T-helper 9 cell (primary cell): ENCODE measurements around the gene ST6GALNAC5.
"Not testable (repeated sequence)": the region's sequence is repeated elsewhere in the genome, so short reads cannot be mapped to it uniquely, and the experiment has no call there.

Experiments
- DNase-seq: peaks from one replicate; pipeline ENCODE4 v3.0.0-alpha.2; 2020
- total RNA-seq, 2 donors: gene quantifications; one replicate each; lab custom pipeline; 2026; lab: John Stamatoyannopoulos, UW

The ST6GALNAC5 gene
- 0 reads per million in 2 donors for total RNA-seq

DNA sequence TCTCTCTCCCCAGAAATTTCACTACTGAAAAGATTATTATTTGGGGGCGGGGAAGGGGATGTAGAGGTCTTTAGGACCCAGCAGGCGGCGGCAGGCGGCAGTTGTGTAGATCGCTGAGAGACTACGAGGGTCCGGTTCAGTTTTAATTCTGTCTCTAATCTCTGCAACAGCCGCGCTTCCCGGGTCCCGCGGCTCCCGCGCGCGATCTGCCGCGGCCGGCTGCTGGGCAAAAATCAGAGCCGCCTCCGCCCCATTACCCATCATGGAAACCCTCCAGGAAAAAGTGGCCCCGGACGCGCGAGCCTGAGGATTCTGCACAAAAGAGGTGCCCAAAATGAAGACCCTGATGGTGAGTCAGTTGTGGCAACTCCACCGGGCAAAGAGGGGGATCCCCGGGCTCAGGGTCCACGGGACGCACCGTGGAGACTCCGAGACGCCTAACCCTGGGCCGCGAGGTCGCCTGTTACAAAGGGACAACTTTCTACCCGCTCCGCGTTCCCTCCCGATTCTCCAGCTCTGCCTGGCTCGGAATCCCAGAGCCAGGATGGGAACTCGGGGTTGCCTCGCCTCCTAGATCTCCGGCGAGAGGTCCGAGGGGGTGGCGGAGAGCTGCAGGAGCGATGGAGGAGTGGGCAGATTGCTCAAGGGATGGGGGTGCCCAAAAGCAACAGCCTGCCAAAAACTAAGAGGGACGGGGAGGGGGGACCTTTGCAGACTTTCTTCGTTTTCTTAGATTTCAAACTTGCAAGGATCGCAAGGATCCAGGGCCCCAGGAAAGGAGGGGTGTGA is at the start of gene ST6GALNAC5:
Gene ST6GALNAC5 (plus strand): TSS at position 139 of the 789 bp plus-strand sequence.
- no peak for DNase-seq

DNA sequence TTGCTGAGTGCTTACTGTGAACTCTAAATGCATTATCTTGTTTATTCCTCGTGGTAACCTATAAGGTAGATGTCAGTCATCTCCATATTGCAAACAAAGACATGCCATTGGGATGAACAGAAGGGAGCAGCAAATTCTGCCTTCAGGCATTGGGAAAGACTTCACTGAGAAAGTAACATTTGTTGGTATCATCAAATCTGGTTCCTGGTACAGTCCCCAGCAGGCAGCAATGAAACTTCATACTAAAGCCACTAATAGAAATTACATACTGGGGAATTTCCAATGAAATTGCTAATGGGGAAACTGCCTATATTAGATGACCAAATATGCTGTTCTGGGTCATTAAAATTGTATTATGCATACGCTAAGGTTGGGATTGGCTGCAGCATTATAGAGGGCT is 47.3 kb upstream of the ST6GALNAC5 start:
- DNase-seq, result no peak

- DNase-seq, result not testable (repeated sequence)
Measured at GRCh38 chr1:76822961-76823360, 44.3 kb upstream of the ST6GALNAC5 start.

- DNase-seq, result no peak
Measured at GRCh38 chr1:76824106-76824505, 43.2 kb upstream of the ST6GALNAC5 start.

DNA sequence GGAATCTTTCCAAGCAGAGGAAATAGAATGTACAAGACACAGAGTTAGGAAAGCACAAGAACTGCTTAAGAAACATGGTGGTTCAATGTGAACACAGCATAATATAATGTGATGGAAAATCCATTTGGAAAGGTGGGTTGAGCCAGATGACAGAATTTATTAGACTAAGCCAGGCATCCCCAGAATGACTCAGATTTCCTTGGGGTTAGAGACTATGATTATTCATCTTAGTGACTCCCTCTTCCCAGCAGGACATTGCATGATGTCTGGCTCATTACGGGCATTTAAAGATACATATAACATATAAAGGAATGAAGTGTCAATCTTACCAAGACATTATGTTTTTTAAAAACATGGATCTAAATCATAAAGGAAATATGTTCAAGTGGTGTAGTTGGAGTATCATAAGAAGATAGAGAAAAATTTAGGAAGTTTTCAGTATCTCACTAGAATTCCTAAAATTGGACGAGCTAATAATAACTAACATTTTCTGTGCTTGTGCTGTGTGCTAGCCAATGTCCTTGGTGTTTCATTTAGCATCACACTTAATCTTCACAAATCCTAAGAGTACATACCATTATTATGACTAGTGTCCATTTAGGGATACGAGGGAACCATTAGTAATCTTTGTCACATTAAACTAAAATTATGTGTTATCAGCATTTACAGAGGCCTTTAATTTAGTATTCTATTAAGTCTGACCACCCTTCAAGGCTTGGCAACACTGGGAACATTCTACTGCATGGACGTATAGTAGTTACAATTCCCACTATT is 41.0 kb upstream of the ST6GALNAC5 start:
- DNase-seq, result no peak

DNA sequence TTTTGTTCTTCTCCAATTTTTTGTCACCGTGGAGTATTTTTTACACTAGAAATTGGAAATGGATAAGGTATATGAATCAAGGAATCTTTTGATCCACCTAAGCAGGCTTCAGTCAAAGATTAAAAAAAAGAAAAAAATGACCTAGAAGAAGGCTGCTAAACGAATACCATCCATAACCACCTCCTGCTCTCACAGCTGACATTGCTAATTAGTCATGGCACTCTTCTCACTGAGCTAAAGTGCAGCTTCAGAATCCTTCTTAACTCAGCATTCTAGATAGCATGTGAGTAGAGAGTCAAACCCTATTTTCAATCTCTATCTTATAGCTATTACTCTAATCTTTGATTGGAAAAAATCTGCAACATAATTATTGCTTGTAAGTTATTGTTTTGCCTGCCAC is 40.2 kb upstream of the ST6GALNAC5 start:
- DNase-seq, result no peak

GRCh38 chr1:76830373-76830772 is 36.9 kb upstream of the ST6GALNAC5 start:
- DNase-seq, result no peak

DNA sequence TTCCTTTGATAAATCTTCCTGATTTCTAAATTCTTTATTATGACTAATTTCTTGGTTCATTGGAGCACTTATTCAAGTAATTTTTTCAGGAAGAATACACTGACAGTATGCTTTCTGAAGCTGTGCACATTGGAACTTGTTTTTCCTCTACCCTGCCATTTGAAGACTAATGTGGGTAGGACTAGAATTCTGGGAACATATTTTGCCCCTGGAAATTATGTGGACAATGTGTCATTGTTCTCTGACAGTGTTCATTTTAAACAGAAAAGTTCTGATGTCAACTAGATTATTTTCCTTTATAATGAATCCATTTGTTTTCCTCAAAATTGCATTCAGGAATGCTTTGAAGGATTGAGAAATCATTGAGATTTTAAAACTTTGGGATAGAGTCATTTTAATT is 34.8 kb upstream of the ST6GALNAC5 start:
- no peak for DNase-seq

- no peak for DNase-seq
Measured at GRCh38 chr1:76833151-76833550, 34.1 kb upstream of the ST6GALNAC5 start.

GRCh38 chr1:76833856-76834255 is 33.4 kb upstream of the ST6GALNAC5 start:
- no peak for DNase-seq

- no peak for DNase-seq
Measured at GRCh38 chr1:76835203-76835602, 32.1 kb upstream of the ST6GALNAC5 start.

- DNase-seq, result no peak
Measured at GRCh38 chr1:76840278-76840677, 27.0 kb upstream of the ST6GALNAC5 start.

DNA sequence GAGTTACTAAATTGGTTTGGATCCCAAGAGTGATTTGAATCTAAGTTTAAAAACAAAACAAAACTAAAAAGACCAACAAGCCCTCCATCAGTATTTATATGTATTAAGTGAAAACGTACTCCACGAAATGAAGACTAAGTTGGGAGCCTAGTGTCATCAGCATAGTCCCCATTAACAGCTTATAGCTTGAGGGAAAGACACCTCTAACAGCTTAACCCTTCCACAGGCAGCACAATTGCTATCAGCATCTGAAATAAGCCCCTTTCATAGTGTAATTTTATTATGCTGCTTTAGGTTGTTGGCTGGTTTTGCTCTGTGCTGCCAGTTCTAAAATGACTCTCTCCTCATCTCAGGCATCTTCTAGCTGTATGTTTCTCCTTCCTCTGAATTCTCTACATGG is 25.8 kb upstream of the ST6GALNAC5 start:
- DNase-seq, result no peak

GRCh38 chr1:76843821-76844464 is 23.3 kb upstream of the ST6GALNAC5 start:
- no peak for DNase-seq

DNA sequence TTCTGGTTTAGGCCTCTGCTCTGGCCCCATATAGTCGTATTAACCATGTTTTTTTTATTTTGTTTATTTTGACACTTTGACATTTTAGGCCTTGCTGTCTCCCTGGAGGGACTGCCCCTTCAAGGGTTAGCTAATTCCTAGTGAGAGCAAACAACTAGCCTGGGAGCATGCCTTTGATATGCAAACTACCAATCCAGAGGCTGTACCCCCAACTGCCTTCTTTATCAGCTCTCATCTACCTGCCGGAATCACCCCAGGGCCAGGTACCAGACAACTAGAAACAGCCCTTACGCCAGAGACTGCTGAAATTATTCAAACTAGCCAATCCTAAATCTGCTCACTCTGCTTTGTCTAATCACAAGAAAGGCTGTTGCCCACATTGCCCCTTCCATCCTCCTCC is 13.0 kb upstream of the ST6GALNAC5 start:
- no peak for DNase-seq

GRCh38 chr1:76856104-76856503 is 11.2 kb upstream of the ST6GALNAC5 start:
- no peak for DNase-seq

GRCh38 chr1:76857138-76857537 is 10.1 kb upstream of the ST6GALNAC5 start:
- no peak for DNase-seq

DNA sequence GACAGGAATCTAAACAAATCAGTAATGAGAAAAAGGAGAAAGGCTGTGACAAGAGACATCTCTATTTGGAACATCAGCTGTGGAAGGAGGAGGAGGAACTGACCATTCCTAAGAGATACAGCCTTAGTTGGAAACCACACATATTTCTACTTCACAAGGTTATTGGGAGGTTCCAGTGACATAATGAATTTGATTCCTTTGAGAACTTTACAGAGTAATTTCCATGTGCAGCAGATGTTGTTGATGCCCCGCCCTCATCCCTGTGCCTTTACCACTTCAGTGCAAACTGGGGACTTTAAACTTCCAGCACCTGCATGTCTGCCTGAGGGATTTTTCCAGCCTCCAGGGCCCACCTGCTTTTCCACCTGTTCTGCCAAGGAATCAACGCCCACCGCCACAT is 9.3 kb upstream of the ST6GALNAC5 start:
- no peak for DNase-seq

- DNase-seq, result no peak
Measured at GRCh38 chr1:76861149-76861548, 6.1 kb upstream of the ST6GALNAC5 start.

DNA sequence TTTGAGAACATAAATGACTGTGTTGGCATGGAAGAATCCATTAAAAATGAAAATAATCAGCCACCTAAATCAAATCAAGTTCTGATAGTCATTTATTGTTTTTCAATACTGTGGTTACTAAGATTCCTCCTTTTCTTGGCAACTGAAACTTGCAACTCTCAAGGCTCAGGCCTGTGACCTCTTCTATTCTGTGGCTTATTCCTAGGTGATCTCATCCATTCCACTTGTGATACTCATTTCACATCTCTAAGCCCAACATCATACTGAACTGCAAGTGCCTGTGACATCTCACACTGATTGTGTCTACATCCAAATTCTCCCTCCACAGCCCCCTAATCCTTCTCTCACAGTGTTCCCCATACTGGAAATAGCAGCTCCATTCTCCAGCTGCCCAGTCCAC is 4.8 kb upstream of the ST6GALNAC5 start:
- no peak for DNase-seq

DNA sequence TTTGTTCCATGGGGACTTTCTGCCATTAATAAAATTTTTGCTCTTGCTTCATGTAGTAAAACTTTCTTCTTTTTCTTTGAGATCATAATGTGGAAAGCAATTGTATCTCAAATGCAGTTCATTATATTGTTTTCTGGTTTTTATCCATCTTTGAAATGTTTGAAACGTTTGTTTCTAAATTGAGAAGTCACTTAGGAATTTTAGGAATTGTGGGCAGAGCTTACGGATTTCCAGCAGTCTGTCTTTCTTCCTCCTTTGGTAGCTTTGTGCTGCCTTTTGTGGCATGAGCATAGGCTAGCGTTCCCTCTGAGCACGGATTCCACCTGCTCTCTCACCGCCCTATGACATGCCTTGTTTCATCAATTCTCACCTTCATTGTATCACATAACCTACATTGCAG is 2.9 kb upstream of the ST6GALNAC5 start:
- DNase-seq, result no peak

- DNase-seq, result no peak
Measured at GRCh38 chr1:76865696-76866286, 1.5 kb upstream of the ST6GALNAC5 start.

DNA sequence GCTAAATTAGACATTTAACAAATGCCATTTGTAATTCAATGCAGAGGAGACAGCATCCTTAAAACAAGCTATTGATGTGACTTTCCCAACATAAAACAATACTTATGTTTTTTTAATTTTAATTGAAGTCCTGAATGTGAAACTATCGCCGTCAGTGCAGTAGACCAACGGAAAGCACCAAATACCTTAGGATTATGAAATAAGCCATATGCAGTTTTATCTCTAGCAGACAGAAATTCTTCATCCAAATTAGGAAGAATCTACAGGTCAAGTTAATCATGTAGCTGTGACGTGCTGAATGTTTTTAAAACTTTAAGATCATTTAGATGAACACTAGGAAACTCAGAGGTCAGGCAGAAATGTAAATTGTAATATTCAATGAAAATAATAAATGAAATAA is 714 bp upstream of the ST6GALNAC5 start:
- no peak for DNase-seq
